ENCODE data around the gene ARG2. TPM values are rescaled to one million over a fixed set of nuclear protein-coding genes. Genes with fewer than 3 reads are reported as not detected.
"Not testable (repeated sequence)": the region's sequence is repeated elsewhere in the genome, so short reads cannot be mapped to it uniquely, and the experiment has no call there.

The ARG2 gene
- total and polyA plus RNA-seq, 2 donors (not counting 1 experiment from before 2014, with no cell fraction given): 1.9 to 8.4 TPM

DNA sequence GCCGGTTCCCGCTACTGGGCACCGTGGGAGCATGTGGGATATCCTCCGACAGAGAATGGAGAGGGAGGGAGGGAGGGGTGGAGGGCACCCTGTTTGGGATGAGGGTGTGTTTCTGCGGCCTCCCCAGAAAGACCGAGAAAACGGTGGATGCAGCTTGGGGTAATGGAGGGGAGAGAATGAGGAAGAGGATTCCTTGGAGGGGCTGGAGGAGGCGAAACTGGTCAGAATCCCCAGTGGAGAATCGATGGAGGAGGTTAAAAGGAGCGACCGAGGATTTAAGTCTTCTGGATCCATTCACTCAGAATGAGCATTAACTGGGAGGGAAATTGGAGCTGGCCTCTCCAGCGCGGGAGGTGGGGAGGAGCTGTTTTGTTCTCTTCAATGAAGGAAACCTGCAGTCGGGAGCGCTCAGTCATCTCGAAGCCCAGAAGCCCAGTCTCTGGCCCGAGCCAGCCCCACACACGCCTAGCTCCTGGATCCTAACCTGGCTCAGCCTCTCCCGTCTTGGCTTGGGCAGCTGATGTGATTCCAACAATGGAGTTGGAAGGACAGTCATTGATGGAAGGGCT is 581 bp downstream of the ARG2 start:
- Histone ChIP-seq H3K4me2 (ENCODE audit: extremely low read depth, insufficient read depth, low read length) (peak overlapping the region; percentile 97), H4K20me1 (ENCODE audit: control insufficient read depth, extremely low read depth, insufficient read depth, low read length) (no peaks in the 10 kb centered on the region), H3K27ac (ENCODE audit: insufficient read depth, low read length) (no peak overlapping the region), H3K9me3 (ENCODE audit: control insufficient read depth, insufficient read depth, low read depth, low read length) (no peaks in the 10 kb centered on the region), H2AFZ (ENCODE audit: low read length) (peak overlapping the region; percentile 86), H3K4me1 (ENCODE audit: control insufficient read depth, extremely low read depth, insufficient read depth, low read length) (peaks cover 13% of the 10 kb centered on the region), H3K9ac (ENCODE audit: insufficient read depth, low read length) (peak overlapping the region; percentile 80), H3K27me3 (ENCODE audit: control insufficient read depth, insufficient read depth, low read length) (peaks cover 5% of the 10 kb centered on the region), H3K4me3 (replicated peaks in 1 of 4; ENCODE audit: control extremely low read depth in 1 of 4, insufficient read depth in 1 of 4, low read depth in 3 of 4, low read length in 4 of 4) (peak overlapping the region; percentile 66 to 73 (median 72)), H3K36me3 (ENCODE audit: control insufficient read depth, insufficient read depth, low read length) (no peaks in the 10 kb centered on the region), H3K79me2 (ENCODE audit: control insufficient read depth, insufficient read depth, low read length) (no peaks in the 10 kb centered on the region)
- DNase-seq (ENCODE audit: low read depth in 2 of 2): no peak
- TF ChIP-seq, protein P1, sequence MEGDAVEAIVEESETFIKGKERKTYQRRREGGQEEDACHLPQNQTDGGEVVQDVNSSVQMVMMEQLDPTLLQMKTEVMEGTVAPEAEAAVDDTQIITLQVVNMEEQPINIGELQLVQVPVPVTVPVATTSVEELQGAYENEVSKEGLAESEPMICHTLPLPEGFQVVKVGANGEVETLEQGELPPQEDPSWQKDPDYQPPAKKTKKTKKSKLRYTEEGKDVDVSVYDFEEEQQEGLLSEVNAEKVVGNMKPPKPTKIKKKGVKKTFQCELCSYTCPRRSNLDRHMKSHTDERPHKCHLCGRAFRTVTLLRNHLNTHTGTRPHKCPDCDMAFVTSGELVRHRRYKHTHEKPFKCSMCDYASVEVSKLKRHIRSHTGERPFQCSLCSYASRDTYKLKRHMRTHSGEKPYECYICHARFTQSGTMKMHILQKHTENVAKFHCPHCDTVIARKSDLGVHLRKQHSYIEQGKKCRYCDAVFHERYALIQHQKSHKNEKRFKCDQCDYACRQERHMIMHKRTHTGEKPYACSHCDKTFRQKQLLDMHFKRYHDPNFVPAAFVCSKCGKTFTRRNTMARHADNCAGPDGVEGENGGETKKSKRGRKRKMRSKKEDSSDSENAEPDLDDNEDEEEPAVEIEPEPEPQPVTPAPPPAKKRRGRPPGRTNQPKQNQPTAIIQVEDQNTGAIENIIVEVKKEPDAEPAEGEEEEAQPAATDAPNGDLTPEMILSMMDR (conservative IDR thresholded peaks at IDR 0.05 in 1 of 2, IDR thresholded peaks at IDR 0.05 in 1 of 2; ENCODE audit: low read depth in 1 of 2, low read length in 2 of 2): no peak
- no peak for TF ChIP-seq EZH2 (IDR thresholded peaks at IDR 0.05; ENCODE audit: low read length, missing control alignments)

DNA sequence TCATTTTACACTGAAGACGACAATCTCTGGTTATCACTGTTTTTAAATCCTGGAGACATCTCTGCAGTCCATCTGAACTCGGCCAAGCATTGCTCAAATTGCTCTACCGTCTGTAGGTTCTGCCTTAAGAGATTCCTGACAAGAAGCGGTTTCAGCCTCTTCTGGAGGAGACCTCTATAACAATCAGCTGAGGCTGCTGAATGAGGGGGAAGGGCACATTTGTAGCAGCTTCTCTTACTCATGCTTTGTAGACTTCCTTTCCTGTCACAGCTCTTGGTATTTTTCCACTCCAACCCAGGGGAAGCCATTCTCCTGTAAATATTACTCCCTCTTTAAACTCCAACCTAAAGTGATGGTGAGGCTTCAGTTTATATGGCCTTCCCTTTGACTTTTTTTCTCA is 3.0 kb downstream of the ARG2 start:
- H2AFZ ChIP-seq (ENCODE audit: low read length): peak overlapping the region; percentile 0
- peak; percentile 73 to 85 for DNase-seq (ENCODE audit: low read depth in 2 of 2)
- TF ChIP-seq, protein P1 (conservative IDR thresholded peaks at IDR 0.05 in 1 of 2, IDR thresholded peaks at IDR 0.05 in 1 of 2; ENCODE audit: low read depth in 1 of 2, low read length in 2 of 2): no peak
- no peak for TF ChIP-seq EZH2 (IDR thresholded peaks at IDR 0.05; ENCODE audit: low read length, missing control alignments)
- no peaks in the 10 kb centered on the region for H3K9me3 ChIP-seq (ENCODE audit: control insufficient read depth, insufficient read depth, low read depth, low read length)
- H4K20me1 ChIP-seq (ENCODE audit: control insufficient read depth, extremely low read depth, insufficient read depth, low read length): no peaks in the 10 kb centered on the region
- H3K79me2 ChIP-seq (ENCODE audit: control insufficient read depth, insufficient read depth, low read length): no peaks in the 10 kb centered on the region
- peak overlapping the region; percentile 53 for H3K27ac ChIP-seq (ENCODE audit: insufficient read depth, low read length)
- peak overlapping the region; percentile 13 for H3K4me2 ChIP-seq (ENCODE audit: extremely low read depth, insufficient read depth, low read length)
- H3K36me3 ChIP-seq (ENCODE audit: control insufficient read depth, insufficient read depth, low read length): no peaks in the 10 kb centered on the region
- H3K4me1 ChIP-seq (ENCODE audit: control insufficient read depth, extremely low read depth, insufficient read depth, low read length): peaks cover 13% of the 10 kb centered on the region
- no peak overlapping the region for H3K9ac ChIP-seq (ENCODE audit: insufficient read depth, low read length)
- no peaks in the 10 kb centered on the region for H3K27me3 ChIP-seq (ENCODE audit: control insufficient read depth, insufficient read depth, low read length)
- H3K4me3 ChIP-seq (replicated peaks in 1 of 4; ENCODE audit: control extremely low read depth in 1 of 4, insufficient read depth in 1 of 4, low read depth in 3 of 4, low read length in 4 of 4): peak overlapping the region in 1 of 4 experiments; percentile 9

DNA sequence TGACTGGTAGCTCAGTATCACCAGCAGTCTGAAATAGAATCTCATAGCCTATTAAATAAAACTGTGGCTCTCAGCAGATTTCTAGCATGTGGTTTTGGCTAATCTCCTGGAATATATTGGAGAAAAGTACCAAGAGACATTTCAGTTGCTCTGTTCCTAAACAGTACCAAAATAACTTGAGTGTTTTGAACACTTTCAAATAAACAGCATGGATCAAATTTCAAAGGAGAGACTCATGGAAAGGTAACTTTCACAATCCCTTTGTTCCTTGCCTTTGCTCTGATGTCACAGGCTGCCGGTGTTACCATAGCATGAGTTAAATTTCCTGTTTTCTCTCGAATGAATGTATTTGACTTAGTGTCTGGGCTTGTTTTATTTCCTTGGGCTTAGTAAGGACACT is 3.4 kb downstream of the ARG2 start:
- H3K4me1 ChIP-seq (ENCODE audit: control insufficient read depth, extremely low read depth, insufficient read depth, low read length): peaks cover 13% of the 10 kb centered on the region
- no peaks in the 10 kb centered on the region for H3K9me3 ChIP-seq (ENCODE audit: control insufficient read depth, insufficient read depth, low read depth, low read length)
- no peaks in the 10 kb centered on the region for H3K27me3 ChIP-seq (ENCODE audit: control insufficient read depth, insufficient read depth, low read length)
- no peak overlapping the region for H3K9ac ChIP-seq (ENCODE audit: insufficient read depth, low read length)
- no peaks in the 10 kb centered on the region for H3K36me3 ChIP-seq (ENCODE audit: control insufficient read depth, insufficient read depth, low read length)
- peak; percentile 48 to 57 for DNase-seq (ENCODE audit: low read depth in 2 of 2)
- no peak overlapping the region for H3K4me3 ChIP-seq (replicated peaks in 1 of 4; ENCODE audit: control extremely low read depth in 1 of 4, insufficient read depth in 1 of 4, low read depth in 3 of 4, low read length in 4 of 4)
- H2AFZ ChIP-seq (ENCODE audit: low read length): peak overlapping the region; percentile 0
- TF ChIP-seq, protein P1 (conservative IDR thresholded peaks at IDR 0.05 in 1 of 2, IDR thresholded peaks at IDR 0.05 in 1 of 2; ENCODE audit: low read depth in 1 of 2, low read length in 2 of 2): no peak
- no peak for TF ChIP-seq EZH2 (IDR thresholded peaks at IDR 0.05; ENCODE audit: low read length, missing control alignments)
- peak overlapping the region; percentile 15 for H3K4me2 ChIP-seq (ENCODE audit: extremely low read depth, insufficient read depth, low read length)
- peak overlapping the region; percentile 53 for H3K27ac ChIP-seq (ENCODE audit: insufficient read depth, low read length)
- H4K20me1 ChIP-seq (ENCODE audit: control insufficient read depth, extremely low read depth, insufficient read depth, low read length): no peaks in the 10 kb centered on the region
- no peaks in the 10 kb centered on the region for H3K79me2 ChIP-seq (ENCODE audit: control insufficient read depth, insufficient read depth, low read length)

DNA sequence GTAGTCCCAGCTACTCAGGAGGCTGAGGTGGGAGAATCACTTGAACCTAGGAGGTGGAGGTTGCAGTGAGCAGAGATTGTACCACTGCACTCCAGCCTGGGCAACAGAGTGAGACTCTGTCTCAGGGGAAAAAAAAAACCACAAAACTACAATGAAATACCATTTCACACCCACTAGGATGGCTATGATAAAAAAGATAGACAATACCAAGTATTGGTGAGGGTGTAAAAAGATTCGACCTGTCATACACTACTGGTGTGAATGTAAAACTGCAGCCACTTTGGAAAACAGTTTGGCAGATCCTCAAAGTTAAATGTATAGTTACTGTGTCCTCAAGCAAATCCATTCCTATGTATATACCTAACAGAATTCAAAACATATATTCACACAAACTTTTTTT is 6.4 kb downstream of the ARG2 start:
- H4K20me1 ChIP-seq (ENCODE audit: control insufficient read depth, extremely low read depth, insufficient read depth, low read length); H3K9me3 ChIP-seq (ENCODE audit: control insufficient read depth, insufficient read depth, low read depth, low read length); DNase-seq (ENCODE audit: low read depth in 2 of 2); H2AFZ ChIP-seq (ENCODE audit: low read length); H3K4me2 ChIP-seq (ENCODE audit: extremely low read depth, insufficient read depth, low read length); H3K27me3 ChIP-seq (ENCODE audit: control insufficient read depth, insufficient read depth, low read length); H3K4me1 ChIP-seq (ENCODE audit: control insufficient read depth, extremely low read depth, insufficient read depth, low read length); H3K4me3 ChIP-seq (replicated peaks in 1 of 4; ENCODE audit: control extremely low read depth in 1 of 4, insufficient read depth in 1 of 4, low read depth in 3 of 4, low read length in 4 of 4); H3K27ac ChIP-seq (ENCODE audit: insufficient read depth, low read length); H3K9ac ChIP-seq (ENCODE audit: insufficient read depth, low read length); H3K79me2 ChIP-seq (ENCODE audit: control insufficient read depth, insufficient read depth, low read length); H3K36me3 ChIP-seq (ENCODE audit: control insufficient read depth, insufficient read depth, low read length): not testable (repeated sequence)

All from fibroblast of lung (primary cell).